DOHH2 (cell line): ENCODE data around the gene BTBD16.

ENCODE experiments used
- H3F3A ChIP-seq: fragments of 200-600 bp; sonication (generic), shearing (Covaris generic); 2 replicates; pipeline ENCODE4 v1.6.0; 2016; ENCODE audit warnings: antibody characterized with exemption, mild to moderate bottlenecking; ENCODE audit not compliant: control insufficient read depth, insufficient read depth
- H3K27ac ChIP-seq: fragments of 200-600 bp; sonication (generic); 2 replicates; pipeline ENCODE4 v1.5.1; 2014; ENCODE audit warnings: low read depth, mild to moderate bottlenecking, low read length, moderate library complexity
- H3K27me3 ChIP-seq: fragments of 200-600 bp; sonication (generic); 2 replicates; pipeline ENCODE4 v1.6.1; 2014; ENCODE audit warnings: mild to moderate bottlenecking, low read length, mixed read lengths; ENCODE audit not compliant: control insufficient read depth
- H3K36me3 ChIP-seq: fragments of 200-600 bp; sonication (generic); 2 replicates; pipeline ENCODE4 v1.6.1; 2014; ENCODE audit warnings: mild to moderate bottlenecking, low read length, moderate library complexity, mixed read lengths; ENCODE audit not compliant: control insufficient read depth
- H3K4me1 ChIP-seq: fragments of 200-600 bp; sonication (generic); 2 replicates; pipeline ENCODE4 v1.6.1; 2014; ENCODE audit warnings: mild to moderate bottlenecking, low read length, mixed read lengths; ENCODE audit not compliant: control insufficient read depth
- H3K4me2 ChIP-seq: fragments of 200-600 bp; sonication (generic); 2 replicates; pipeline ENCODE4 v1.6.0; 2014; ENCODE audit warnings: mild to moderate bottlenecking, low read length, moderate library complexity
- H3K4me3 ChIP-seq: fragments of 200-600 bp; sonication (generic); 2 replicates; pipeline ENCODE4 v1.5.1; 2014; ENCODE audit warnings: mild to moderate bottlenecking, low read length, mixed read lengths
- H3K79me2 ChIP-seq: fragments of 200-600 bp; sonication (generic); 2 replicates; pipeline ENCODE4 v1.6.1; 2014; ENCODE audit warnings: mild to moderate bottlenecking, low read length, mixed read lengths; ENCODE audit not compliant: control insufficient read depth
- H3K9me2 ChIP-seq: fragments of 200-600 bp; sonication (generic); replicated peaks from 2 replicates; pipeline ENCODE4 v1.6.1; 2014; ENCODE audit warnings: mild to moderate bottlenecking, low read length, mixed read lengths; ENCODE audit not compliant: control insufficient read depth
- H3K9me3 ChIP-seq: fragments of 200-600 bp; sonication (generic); 2 replicates; pipeline ENCODE4 v1.6.1; 2014; ENCODE audit warnings: antibody characterized with exemption, low read length, mixed read lengths; ENCODE audit not compliant: control insufficient read depth, insufficient read depth
- H4K20me1 ChIP-seq: fragments of 200-600 bp; sonication (generic); 2 replicates; pipeline ENCODE4 v1.6.0; 2014; ENCODE audit warnings: low read depth, mild to moderate bottlenecking, antibody characterized with exemption, low read length, moderate library complexity; ENCODE audit not compliant: control insufficient read depth, insufficient read depth
- EZH2phosphoT487 ChIP-seq: fragments of 200-600 bp; sonication (generic); IDR thresholded peaks from 2 replicates; pipeline ENCODE4 v1.6.1; 2017; ENCODE audit warnings: borderline replicate concordance, mild to moderate bottlenecking, antibody characterized with exemption, low read length, moderate library complexity, mixed read lengths
- TF ChIP-seq, protein P1 (sequence below): fragments of 200-600 bp; sonication (generic); IDR thresholded peaks from one replicate; pipeline ENCODE4 v1.5.1; 2014; ENCODE audit warnings: antibody characterized with exemption, mild to moderate bottlenecking, low read depth, low read length; ENCODE audit not compliant: poor library complexity, severe bottlenecking

BTBD16 gene

DNA sequence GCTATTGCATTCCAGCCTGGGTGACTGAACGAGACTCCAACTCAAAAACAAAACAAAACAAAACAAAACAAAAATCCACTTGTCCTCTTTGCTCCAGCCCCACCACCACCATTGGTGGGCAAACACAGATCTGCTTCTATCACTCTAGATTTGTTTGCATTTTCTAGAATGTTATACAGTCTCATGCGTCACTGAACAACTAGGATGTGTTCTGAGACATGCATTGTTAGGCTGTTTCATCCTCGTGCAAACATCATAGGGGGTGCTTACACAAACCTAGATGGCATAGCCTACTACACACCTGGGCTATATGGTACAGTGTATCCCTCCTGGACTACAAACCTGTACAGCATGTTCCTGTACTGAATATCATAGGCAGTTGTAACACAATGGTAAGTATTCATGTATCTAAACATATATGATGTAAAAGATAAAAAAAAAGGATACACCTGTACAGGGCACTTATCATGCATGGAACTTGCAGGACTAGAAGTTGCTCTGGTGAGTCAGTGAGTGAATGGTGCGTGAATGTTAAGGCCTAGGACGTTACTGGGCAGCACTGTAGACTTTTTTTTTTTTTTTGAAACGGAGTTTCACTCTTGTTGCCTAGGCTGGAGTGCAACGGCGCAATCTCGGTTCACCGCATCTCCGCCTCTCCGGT, 45.3 kb downstream of the BTBD16 start:
- Histone ChIP-seq H3K4me2 (no peak overlapping the region), H3K36me3 (no peaks in the 10 kb centered on the region), H4K20me1 (no peaks in the 10 kb centered on the region), H3K9me2 (no peaks in the 10 kb centered on the region), H3K27me3 (no peaks in the 10 kb centered on the region), H3K4me3 (no peak overlapping the region), H3K9me3 (no peaks in the 10 kb centered on the region), H3K79me2 (no peaks in the 10 kb centered on the region), H3K4me1 (no peaks in the 10 kb centered on the region), H3K27ac (no peak overlapping the region), H3F3A (no peaks in the 10 kb centered on the region)
- TF ChIP-seq EZH2phosphoT487 = no peak
- TF ChIP-seq, protein P1, sequence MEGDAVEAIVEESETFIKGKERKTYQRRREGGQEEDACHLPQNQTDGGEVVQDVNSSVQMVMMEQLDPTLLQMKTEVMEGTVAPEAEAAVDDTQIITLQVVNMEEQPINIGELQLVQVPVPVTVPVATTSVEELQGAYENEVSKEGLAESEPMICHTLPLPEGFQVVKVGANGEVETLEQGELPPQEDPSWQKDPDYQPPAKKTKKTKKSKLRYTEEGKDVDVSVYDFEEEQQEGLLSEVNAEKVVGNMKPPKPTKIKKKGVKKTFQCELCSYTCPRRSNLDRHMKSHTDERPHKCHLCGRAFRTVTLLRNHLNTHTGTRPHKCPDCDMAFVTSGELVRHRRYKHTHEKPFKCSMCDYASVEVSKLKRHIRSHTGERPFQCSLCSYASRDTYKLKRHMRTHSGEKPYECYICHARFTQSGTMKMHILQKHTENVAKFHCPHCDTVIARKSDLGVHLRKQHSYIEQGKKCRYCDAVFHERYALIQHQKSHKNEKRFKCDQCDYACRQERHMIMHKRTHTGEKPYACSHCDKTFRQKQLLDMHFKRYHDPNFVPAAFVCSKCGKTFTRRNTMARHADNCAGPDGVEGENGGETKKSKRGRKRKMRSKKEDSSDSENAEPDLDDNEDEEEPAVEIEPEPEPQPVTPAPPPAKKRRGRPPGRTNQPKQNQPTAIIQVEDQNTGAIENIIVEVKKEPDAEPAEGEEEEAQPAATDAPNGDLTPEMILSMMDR = no peak

DNA sequence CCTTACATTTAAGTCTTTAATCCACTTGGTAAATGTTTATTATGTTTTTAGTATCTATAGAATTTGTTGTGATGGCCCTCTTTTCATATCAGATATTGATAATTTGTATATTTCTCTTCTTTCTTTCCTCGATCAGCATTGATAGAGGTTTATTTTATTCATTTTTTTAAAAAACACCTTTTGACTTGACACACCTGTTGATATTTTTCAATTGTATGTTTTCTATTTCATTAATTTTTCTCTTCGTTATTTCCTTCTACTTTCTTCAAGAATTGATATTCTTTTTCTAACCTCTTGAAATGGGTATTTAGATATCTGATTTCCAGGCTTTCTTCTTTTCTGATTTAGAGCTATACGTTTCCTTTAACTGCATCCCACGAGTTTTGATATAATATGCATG, 50.9 kb downstream of the BTBD16 start:
- Histone ChIP-seq H3K27me3 (no peaks in the 10 kb centered on the region), H3K9me3 (no peaks in the 10 kb centered on the region), H3K9me2 (no peaks in the 10 kb centered on the region), H3K4me2 (no peak overlapping the region), H4K20me1 (no peaks in the 10 kb centered on the region), H3K4me1 (peaks cover 9% of the 10 kb centered on the region), H3K27ac (no peak overlapping the region), H3K79me2 (no peaks in the 10 kb centered on the region), H3K36me3 (no peaks in the 10 kb centered on the region), H3K4me3 (no peak overlapping the region), H3F3A (no peaks in the 10 kb centered on the region)
- TF ChIP-seq EZH2phosphoT487 = no peak
- TF ChIP-seq, protein P1 = no peak

DNA sequence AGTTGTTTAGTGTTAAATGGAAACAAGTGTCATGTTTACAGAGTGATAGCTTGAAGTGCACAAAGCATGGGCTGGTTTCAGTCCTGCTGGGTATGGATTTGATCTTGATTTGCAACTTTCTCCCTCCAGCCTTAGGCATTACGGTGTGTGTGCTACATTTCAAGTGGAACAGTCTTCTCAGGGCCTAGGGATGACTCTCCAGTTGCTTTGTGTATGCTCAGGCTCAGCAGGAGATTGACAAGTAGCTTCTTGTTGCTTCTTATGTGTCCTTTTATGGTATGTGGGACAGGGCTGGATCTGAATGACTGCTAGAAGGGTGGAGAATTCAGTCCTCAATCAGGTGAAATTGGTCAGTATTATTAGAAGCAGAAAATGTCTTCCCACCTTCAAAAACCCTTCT, 52.1 kb downstream of the BTBD16 start:
- Histone ChIP-seq H3K4me3 (no peak overlapping the region), H3K9me3 (no peaks in the 10 kb centered on the region), H3K4me1 (peaks cover 9% of the 10 kb centered on the region), H3K9me2 (no peaks in the 10 kb centered on the region), H3K4me2 (no peak overlapping the region), H3K36me3 (no peaks in the 10 kb centered on the region), H3K27ac (no peak overlapping the region), H3K79me2 (no peaks in the 10 kb centered on the region), H4K20me1 (no peaks in the 10 kb centered on the region), H3F3A (no peaks in the 10 kb centered on the region), H3K27me3 (no peaks in the 10 kb centered on the region)
- TF ChIP-seq EZH2phosphoT487 = no peak
- TF ChIP-seq, protein P1 = no peak
